Liver (tissue), 9 donors: Measurements from ENCODE around the gene DPP7. TPM values are rescaled to one million over a fixed set of nuclear protein-coding genes. Genes with fewer than 3 reads are reported as not detected.

Experiments used
- DNase-seq: peaks from one replicate; pipeline ENCODE4 v3.0.0-alpha.2; 2017; ENCODE audit warnings: low spot score
- H3K27ac ChIP-seq, 2 donors: one replicate each; pipeline ENCODE4 v1.7.0; 2013; ENCODE audit warnings: inconsistent platforms in 2 of 2, low read length in 2 of 2, control low read depth in 1 of 2, low read depth in 1 of 2, mild to moderate bottlenecking in 1 of 2
- H3K27me3 ChIP-seq, 4 donors: one replicate each; pipeline versions ENCODE4 v1.6.1 to v1.7.0; 2013; ENCODE audit warnings: low read length in 3 of 4, inconsistent platforms in 1 of 4, mild to moderate bottlenecking in 1 of 4, moderate library complexity in 1 of 4; ENCODE audit not compliant: control insufficient read depth in 4 of 4, insufficient read depth in 4 of 4
- H3K36me3 ChIP-seq, 4 donors: one replicate each; pipeline versions ENCODE4 v1.6.1 to v1.7.0; 2013; ENCODE audit warnings: low read length in 3 of 4, mild to moderate bottlenecking in 3 of 4, low read depth in 1 of 4, moderate library complexity in 1 of 4; ENCODE audit not compliant: control insufficient read depth in 4 of 4, insufficient read depth in 3 of 4
- H3K4me1 ChIP-seq, 4 donors: one replicate each; pipeline versions ENCODE4 v1.6.1 to v1.7.0; 2013; ENCODE audit warnings: low read length in 3 of 4, mild to moderate bottlenecking in 3 of 4, moderate library complexity in 1 of 4; ENCODE audit not compliant: control insufficient read depth in 4 of 4, insufficient read depth in 4 of 4
- H3K4me3 ChIP-seq, 3 donors: one replicate each; pipeline versions ENCODE4 v1.6.1 to v1.7.0; 2013; ENCODE audit warnings: low read length in 3 of 3, control low read depth in 1 of 3, low read depth in 1 of 3, mild to moderate bottlenecking in 1 of 3
- H3K9ac ChIP-seq, 2 donors: one replicate each; pipeline ENCODE4 v1.7.0; 2013; ENCODE audit warnings: low read length in 2 of 2, mild to moderate bottlenecking in 2 of 2, moderate library complexity in 2 of 2, control low read depth in 1 of 2, low read depth in 1 of 2
- H3K9me3 ChIP-seq, 4 donors: one replicate each; pipeline versions ENCODE4 v1.6.1 to v1.7.0; 2013; ENCODE audit warnings: low read length in 3 of 4; ENCODE audit not compliant: control insufficient read depth in 4 of 4
- CTCF ChIP-seq: fragments of 150-350 bp; IDR thresholded peaks from 2 replicates; pipeline ENCODE4 v1.5.1; 2017; ENCODE audit warnings: improper control_type of control experiment, low read depth, low read length; ENCODE audit not compliant: missing input control
- EGR1 ChIP-seq, 2 donors: IDR thresholded peaks; 2 replicates each; pipeline ENCODE4 v1.6.1; 2016 to 2018; ENCODE audit warnings: antibody characterized with exemption in 2 of 2, low read depth in 2 of 2
- FOXA2 ChIP-seq: IDR thresholded peaks from 2 replicates; pipeline ENCODE4 v1.6.1; 2016; ENCODE audit warnings: antibody characterized with exemption
- GABPA ChIP-seq, 2 donors: IDR thresholded peaks in 1 of 2; conservative IDR thresholded peaks in 1 of 2; 2 replicates each; pipeline ENCODE4 v1.6.1; 2016; ENCODE audit warnings: antibody characterized with exemption in 2 of 2, mild to moderate bottlenecking in 1 of 2, moderate library complexity in 1 of 2
- HNF4G ChIP-seq: IDR thresholded peaks from 2 replicates; pipeline ENCODE4 v1.6.1; 2016; ENCODE audit warnings: antibody characterized with exemption
- JUND ChIP-seq, 2 donors: IDR thresholded peaks; 2 replicates each; pipeline ENCODE4 v1.6.1; 2016; ENCODE audit warnings: antibody characterized with exemption in 2 of 2
- MAX ChIP-seq: IDR thresholded peaks from 2 replicates; pipeline ENCODE4 v1.6.1; 2016; ENCODE audit warnings: antibody characterized with exemption
- NR2F2 ChIP-seq: IDR thresholded peaks from 2 replicates; pipeline ENCODE4 v1.6.1; 2016; ENCODE audit warnings: antibody characterized with exemption
- RAD21 ChIP-seq, 2 donors: IDR thresholded peaks; 2 replicates each; pipeline ENCODE4 v1.6.1; 2016; ENCODE audit warnings: antibody characterized with exemption in 2 of 2, mild to moderate bottlenecking in 2 of 2
- REST ChIP-seq: IDR thresholded peaks from 2 replicates; pipeline ENCODE4 v1.6.1; 2016; ENCODE audit warnings: antibody characterized with exemption, mild to moderate bottlenecking
- RXRA ChIP-seq, 2 donors: IDR thresholded peaks; 2 replicates each; pipeline ENCODE4 v1.6.1; 2017 to 2018; ENCODE audit warnings: antibody characterized with exemption in 2 of 2, mild to moderate bottlenecking in 1 of 2
- SP1 ChIP-seq: IDR thresholded peaks from 2 replicates; pipeline ENCODE4 v1.6.1; 2018; ENCODE audit warnings: antibody characterized with exemption, mild to moderate bottlenecking
- TAF1 ChIP-seq: conservative IDR thresholded peaks from 2 replicates; pipeline ENCODE4 v1.6.1; 2016; ENCODE audit warnings: antibody characterized with exemption, mild to moderate bottlenecking
- YY1 ChIP-seq: IDR thresholded peaks from 2 replicates; pipeline ENCODE4 v1.6.1; 2016; ENCODE audit warnings: antibody characterized with exemption, mild to moderate bottlenecking
- ZBTB33 ChIP-seq: IDR thresholded peaks from 2 replicates; pipeline ENCODE4 v1.6.1; 2016; ENCODE audit warnings: antibody characterized with exemption
- WGBS: extraction: QIAGEN DNeasy Blood & Tissue Kit; methylation state at CpG from one replicate; pipeline ENCODE4 v1.1.7; 2013; 5-methylcytosine and 5-hydroxymethylcytosine counted together
- polyA plus RNA-seq, 2 donors: library from polyadenylated mRNA; stranded (reverse) in 1 of 2; unstranded in 1 of 2; fragments of 200-250 nt in 1 of 2; fragments of >200 nt in 1 of 2; fragmentation: Nextera tagmentation in 1 of 2; extraction: Ambion mirVana in 1 of 2; gene quantifications; one replicate each; pipeline versions ENCODE4 v1.2.1 to v1.2.3, GENCODE V29; 2013 to 2015
- total RNA-seq, 2 donors: library from RNA; depleted of rRNA; stranded (reverse); fragments of >200 nt; gene quantifications; one replicate each; pipeline ENCODE4 v1.2.3, GENCODE V29; 2014
- TF ChIP-seq, protein P1 (sequence below): IDR thresholded peaks from 2 replicates; pipeline ENCODE4 v1.6.1; 2016; ENCODE audit warnings: antibody characterized with exemption
- donor health status: healthy.
- donor health status: healthy.
- donor health status: healthy.
- donor health status: healthy.
- donor health status: healthy.

DPP7 gene
- total and polyA plus RNA-seq, 4 donors, result 25.0 to 71.1 (median 50.7) TPM

DNA sequence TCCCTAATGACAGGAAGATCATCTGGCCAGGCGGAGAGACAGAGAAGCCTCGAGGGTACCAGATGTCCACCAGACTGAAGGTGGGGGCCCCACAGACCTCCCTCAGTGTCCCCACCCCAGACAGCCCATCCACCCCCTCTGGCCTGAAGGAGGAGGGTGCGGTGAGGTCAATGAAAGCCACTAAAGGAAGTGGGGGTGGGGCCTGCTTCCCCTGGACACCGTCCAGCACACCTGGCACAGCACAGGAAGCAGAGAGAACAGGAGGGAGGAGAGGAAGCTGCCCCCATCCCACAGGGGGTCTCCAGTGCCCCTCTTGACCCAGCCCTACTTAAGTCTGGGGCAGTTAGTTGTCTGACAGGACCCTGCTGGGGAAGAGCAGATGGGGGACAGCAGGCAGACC is 44.1 kb upstream of the DPP7 start:
- Histone ChIP-seq H3K4me3 (no peak overlapping the region), H3K9me3 (no peaks in the 10 kb centered on the region), H3K27me3 (peaks cover 5 to 9% (median 6%) of the 10 kb centered on the region in 4 donors), H3K27ac (no peak overlapping the region), H3K9ac (no peak overlapping the region), H3K36me3 (no peaks in the 10 kb centered on the region), H3K4me1 (peaks cover 0 to 9% (median 3%) of the 10 kb centered on the region in 4 donors)
- 39% methylated on average over 4 of the region's 4 CpGs for WGBS
- TF ChIP-seq RXRA (IDR thresholded peaks at IDR 0.05) (no peak), ZBTB33 (no peak), YY1 (no peak), EGR1 (IDR thresholded peaks at IDR 0.05; ENCODE audit: low read depth in 2 of 2) (no peak), CTCF (no peak), RAD21 (IDR thresholded peaks at IDR 0.05) (no peak)
- TF ChIP-seq, protein P1, sequence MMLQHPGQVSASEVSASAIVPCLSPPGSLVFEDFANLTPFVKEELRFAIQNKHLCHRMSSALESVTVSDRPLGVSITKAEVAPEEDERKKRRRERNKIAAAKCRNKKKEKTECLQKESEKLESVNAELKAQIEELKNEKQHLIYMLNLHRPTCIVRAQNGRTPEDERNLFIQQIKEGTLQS, result no peak
- no peak for DNase-seq

- H3K9ac ChIP-seq, result no peak overlapping the region
- H3K4me1 ChIP-seq, result peaks cover 0 to 5% (median 0%) of the 10 kb centered on the region in 4 donors
- H3K27me3 ChIP-seq, result peaks cover 0 to 9% (median 6%) of the 10 kb centered on the region in 4 donors
- H3K4me3 ChIP-seq, result no peak overlapping the region
- WGBS, result 67% methylated on average over 19 of the region's 19 CpGs
- DNase-seq, result no peak
- no peaks in the 10 kb centered on the region for H3K9me3 ChIP-seq
- H3K36me3 ChIP-seq, result no peaks in the 10 kb centered on the region
- H3K27ac ChIP-seq, result no peak overlapping the region
- TF ChIP-seq, protein P1, result no peak
- TF ChIP-seq JUND (IDR thresholded peaks at IDR 0.05) (no peak), RAD21 (IDR thresholded peaks at IDR 0.05) (no peak), SP1 (no peak), FOXA2 (no peak), CTCF (no peak), MAX (no peak), NR2F2 (no peak), REST (no peak), GABPA (IDR thresholded peaks at IDR 0.05 in 1 of 2, conservative IDR thresholded peaks at IDR 0.05 in 1 of 2) (no peak), EGR1 (IDR thresholded peaks at IDR 0.05; ENCODE audit: low read depth in 2 of 2) (no peak), HNF4G (no peak), TAF1 (no peak)
Measured at GRCh38 chr9:137157618-137158415, 43.3 kb upstream of the DPP7 start.
